ENCODE results near the gene SRMS. TPM values are rescaled to one million over a fixed set of nuclear protein-coding genes. Genes with fewer than 3 reads are reported as not detected.

The SRMS gene
- total and polyA plus RNA-seq, 2 of the 13 experiments (the other 11 are each of a cell fraction or from before 2014, with no cell fraction given), result not detected

DNA sequence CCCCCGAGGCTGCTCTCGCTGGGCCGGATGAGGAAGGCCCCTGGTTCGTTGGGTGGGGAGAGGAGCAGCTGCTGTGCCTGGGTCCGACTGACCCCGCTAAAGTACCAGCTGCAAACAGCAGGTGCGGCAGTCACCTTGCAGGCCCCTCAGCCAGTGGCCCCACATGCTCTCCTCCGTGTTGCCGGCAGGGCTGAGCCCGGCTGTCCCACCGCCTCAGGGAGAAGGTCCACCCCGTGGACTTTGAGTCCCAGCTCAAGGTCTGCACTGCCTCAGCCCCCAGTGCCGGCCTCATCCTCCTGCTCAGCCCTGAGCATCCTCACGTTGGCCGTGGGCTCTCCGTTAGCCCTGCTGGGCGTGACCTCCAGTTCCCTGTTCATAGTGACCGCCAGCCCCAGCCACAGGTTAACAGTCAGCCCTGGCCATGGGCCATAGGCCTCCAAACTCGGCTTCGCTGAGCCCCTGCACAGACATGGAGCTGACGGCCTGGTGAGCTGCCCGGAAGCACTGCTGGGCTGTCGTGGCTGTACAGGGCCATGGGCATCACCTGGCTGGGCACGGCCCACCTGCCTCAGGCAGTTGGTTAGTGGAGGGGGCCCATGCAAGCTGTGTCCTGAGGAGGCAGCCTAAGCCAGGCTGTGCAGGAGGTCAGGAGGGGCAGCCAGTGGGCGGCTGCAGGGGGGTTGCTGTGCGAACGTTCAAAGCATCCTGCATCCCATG lies 3.1 kb downstream of the SRMS start (continued):
- no peak for TF ChIP-seq ZNF446 (CRISPR knock-in tag; IDR thresholded peaks at IDR 0.05)
- TF ChIP-seq, protein P1, sequence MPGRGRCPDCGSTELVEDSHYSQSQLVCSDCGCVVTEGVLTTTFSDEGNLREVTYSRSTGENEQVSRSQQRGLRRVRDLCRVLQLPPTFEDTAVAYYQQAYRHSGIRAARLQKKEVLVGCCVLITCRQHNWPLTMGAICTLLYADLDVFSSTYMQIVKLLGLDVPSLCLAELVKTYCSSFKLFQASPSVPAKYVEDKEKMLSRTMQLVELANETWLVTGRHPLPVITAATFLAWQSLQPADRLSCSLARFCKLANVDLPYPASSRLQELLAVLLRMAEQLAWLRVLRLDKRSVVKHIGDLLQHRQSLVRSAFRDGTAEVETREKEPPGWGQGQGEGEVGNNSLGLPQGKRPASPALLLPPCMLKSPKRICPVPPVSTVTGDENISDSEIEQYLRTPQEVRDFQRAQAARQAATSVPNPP (CRISPR knock-in tag; IDR thresholded peaks at IDR 0.05), result no peak
- TF ChIP-seq ATAD3A (CRISPR knock-in tag; IDR thresholded peaks at IDR 0.05), result no peak
- peak; percentile 87 for TF ChIP-seq HNF4G (IDR thresholded peaks at IDR 0.05; ENCODE audit: borderline replicate concordance, low read depth, low read length)
- TF ChIP-seq HNF4G (CRISPR knock-in tag; IDR thresholded peaks at IDR 0.05; ENCODE audit: borderline replicate concordance, low read depth), result peak; percentile 81; the same call in 1 of the 2 replicates
- TF ChIP-seq, protein P2, sequence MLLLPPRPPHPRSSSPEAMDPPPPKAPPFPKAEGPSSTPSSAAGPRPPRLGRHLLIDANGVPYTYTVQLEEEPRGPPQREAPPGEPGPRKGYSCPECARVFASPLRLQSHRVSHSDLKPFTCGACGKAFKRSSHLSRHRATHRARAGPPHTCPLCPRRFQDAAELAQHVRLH (CRISPR knock-in tag; IDR thresholded peaks at IDR 0.05; ENCODE audit: borderline replicate concordance, low read depth), result no peak
- TF ChIP-seq TCF7L2 (IDR thresholded peaks at IDR 0.05; ENCODE audit: low read depth, low read length), result no peak
- TF ChIP-seq, protein P3, sequence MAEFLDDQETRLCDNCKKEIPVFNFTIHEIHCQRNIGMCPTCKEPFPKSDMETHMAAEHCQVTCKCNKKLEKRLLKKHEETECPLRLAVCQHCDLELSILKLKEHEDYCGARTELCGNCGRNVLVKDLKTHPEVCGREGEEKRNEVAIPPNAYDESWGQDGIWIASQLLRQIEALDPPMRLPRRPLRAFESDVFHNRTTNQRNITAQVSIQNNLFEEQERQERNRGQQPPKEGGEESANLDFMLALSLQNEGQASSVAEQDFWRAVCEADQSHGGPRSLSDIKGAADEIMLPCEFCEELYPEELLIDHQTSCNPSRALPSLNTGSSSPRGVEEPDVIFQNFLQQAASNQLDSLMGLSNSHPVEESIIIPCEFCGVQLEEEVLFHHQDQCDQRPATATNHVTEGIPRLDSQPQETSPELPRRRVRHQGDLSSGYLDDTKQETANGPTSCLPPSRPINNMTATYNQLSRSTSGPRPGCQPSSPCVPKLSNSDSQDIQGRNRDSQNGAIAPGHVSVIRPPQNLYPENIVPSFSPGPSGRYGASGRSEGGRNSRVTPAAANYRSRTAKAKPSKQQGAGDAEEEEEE (CRISPR knock-in tag; IDR thresholded peaks at IDR 0.05; ENCODE audit: borderline replicate concordance), result no peak
- no peak for TF ChIP-seq POLR2AphosphoS5 (IDR thresholded peaks at IDR 0.05; ENCODE audit: low read depth, low read length)
- TF ChIP-seq, protein P4, sequence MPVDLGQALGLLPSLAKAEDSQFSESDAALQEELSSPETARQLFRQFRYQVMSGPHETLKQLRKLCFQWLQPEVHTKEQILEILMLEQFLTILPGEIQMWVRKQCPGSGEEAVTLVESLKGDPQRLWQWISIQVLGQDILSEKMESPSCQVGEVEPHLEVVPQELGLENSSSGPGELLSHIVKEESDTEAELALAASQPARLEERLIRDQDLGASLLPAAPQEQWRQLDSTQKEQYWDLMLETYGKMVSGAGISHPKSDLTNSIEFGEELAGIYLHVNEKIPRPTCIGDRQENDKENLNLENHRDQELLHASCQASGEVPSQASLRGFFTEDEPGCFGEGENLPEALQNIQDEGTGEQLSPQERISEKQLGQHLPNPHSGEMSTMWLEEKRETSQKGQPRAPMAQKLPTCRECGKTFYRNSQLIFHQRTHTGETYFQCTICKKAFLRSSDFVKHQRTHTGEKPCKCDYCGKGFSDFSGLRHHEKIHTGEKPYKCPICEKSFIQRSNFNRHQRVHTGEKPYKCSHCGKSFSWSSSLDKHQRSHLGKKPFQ (CRISPR knock-in tag; IDR thresholded peaks at IDR 0.05; ENCODE audit: insufficient replicate concordance), result no peak
- no peak; the same call in 1 of the 2 replicates for TF ChIP-seq ZNF891 (CRISPR knock-in tag; IDR thresholded peaks at IDR 0.05)
- TF ChIP-seq ZNF709 (CRISPR knock-in tag; IDR thresholded peaks at IDR 0.05), result no peak
- no peak for TF ChIP-seq HNRNPLL (IDR thresholded peaks at IDR 0.05; ENCODE audit: low read depth, low read length, poor library complexity, severe bottlenecking)
- TF ChIP-seq BORCS8-MEF2B (CRISPR knock-in tag; IDR thresholded peaks at IDR 0.05), result 0 out of 2 replicates have a peak, but pooled peaks have one; percentile 41
- TF ChIP-seq DPF2 (CRISPR knock-in tag; IDR thresholded peaks at IDR 0.05; ENCODE audit: borderline replicate concordance, low read depth), result no peak
- TF ChIP-seq SOX5 (CRISPR knock-in tag; IDR thresholded peaks at IDR 0.05; ENCODE audit: borderline replicate concordance), result 0 out of 2 replicates have a peak, but pooled peaks have one; percentile 19
- TF ChIP-seq ZFP1 (CRISPR knock-in tag; IDR thresholded peaks at IDR 0.05), result no peak
- TF ChIP-seq MTA1 (CRISPR knock-in tag; IDR thresholded peaks at IDR 0.05; ENCODE audit: borderline replicate concordance), result peak; percentile 85
- no peak for TF ChIP-seq CEBPB (IDR thresholded peaks at IDR 0.05; ENCODE audit: borderline replicate concordance, low read depth, low read length)
- TF ChIP-seq TEAD2 (CRISPR knock-in tag; IDR thresholded peaks at IDR 0.05), result no peak
- peak; percentile 60 for TF ChIP-seq NRL (CRISPR knock-in tag; IDR thresholded peaks at IDR 0.05; ENCODE audit: borderline replicate concordance)
- no peak for TF ChIP-seq ELF4 (CRISPR knock-in tag; IDR thresholded peaks at IDR 0.05; ENCODE audit: borderline replicate concordance)
- no peak for TF ChIP-seq GTF2F1 (IDR thresholded peaks at IDR 0.05; ENCODE audit: low read length)
- TF ChIP-seq ZNF33A (CRISPR knock-in tag; IDR thresholded peaks at IDR 0.05; ENCODE audit: borderline replicate concordance), result no peak
- 0 out of 2 replicates have a peak, but pooled peaks have one; percentile 47 for TF ChIP-seq ZMYM3 (CRISPR knock-in tag; IDR thresholded peaks at IDR 0.05)
- 0 out of 2 replicates have a peak, but pooled peaks have one; percentile 33 for TF ChIP-seq U2AF2 (IDR thresholded peaks at IDR 0.05; ENCODE audit: low read depth, low read length)
- TF ChIP-seq ZNF101 (CRISPR knock-in tag; IDR thresholded peaks at IDR 0.05; ENCODE audit: borderline replicate concordance, low read depth), result no peak
